ENCODE measurements around the gene ETV3.
"Not testable (repeated sequence)": the region's sequence is repeated elsewhere in the genome, so short reads cannot be mapped to it uniquely, and the experiment has no call there.

Gene ETV3

DNA sequence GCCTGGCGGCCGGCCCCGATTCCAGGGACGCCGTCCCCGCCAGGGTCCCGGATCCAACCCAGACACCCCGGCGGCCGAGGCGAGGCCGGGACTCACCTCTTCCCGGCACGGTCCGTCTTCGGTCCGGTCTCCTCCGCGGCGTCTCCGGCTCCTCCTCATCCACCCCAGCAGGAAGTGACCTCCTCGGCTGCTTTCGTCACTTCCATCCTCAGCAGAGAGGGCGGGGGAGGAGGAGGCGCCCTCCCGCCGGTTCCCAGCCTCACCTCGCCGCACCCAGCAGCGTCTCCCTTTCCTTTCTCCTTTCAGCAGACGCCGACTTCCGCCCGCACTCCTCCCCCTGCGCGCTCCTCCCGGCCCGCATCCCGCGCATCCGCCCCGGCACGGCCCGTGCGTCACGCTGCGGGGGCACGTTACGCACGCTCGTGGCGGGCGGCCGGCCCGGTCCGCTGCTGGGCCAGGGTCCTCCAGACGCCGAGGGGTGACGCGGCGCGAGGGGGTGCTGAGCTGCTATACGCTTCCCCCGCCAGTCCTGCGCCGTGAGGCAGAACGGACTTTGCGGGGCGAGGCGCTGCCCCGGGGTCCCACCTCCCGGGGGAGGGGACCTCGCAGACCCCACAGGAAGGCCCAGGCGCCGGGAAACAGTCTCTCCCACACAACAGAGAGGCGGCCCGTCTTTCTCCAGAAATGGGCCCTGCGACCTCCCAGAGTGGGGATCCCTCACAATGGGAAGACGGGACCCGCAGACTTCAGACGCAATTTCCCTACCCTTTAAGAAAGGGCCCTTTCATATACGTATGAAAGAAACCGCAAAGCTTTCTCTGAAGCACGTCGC lies at the start of gene ETV3:
Gene ETV3 (minus strand): TSS at position 176 of the 832 bp plus-strand sequence. CDS start 2,043 bp downstream, outside the sequence.
- DNase-seq = peak; percentile 93

- DNase-seq = no peak
These were observed 48.2 kb upstream of the ETV3 start for GRCh38 chr1:157186281-157186992.

DNA sequence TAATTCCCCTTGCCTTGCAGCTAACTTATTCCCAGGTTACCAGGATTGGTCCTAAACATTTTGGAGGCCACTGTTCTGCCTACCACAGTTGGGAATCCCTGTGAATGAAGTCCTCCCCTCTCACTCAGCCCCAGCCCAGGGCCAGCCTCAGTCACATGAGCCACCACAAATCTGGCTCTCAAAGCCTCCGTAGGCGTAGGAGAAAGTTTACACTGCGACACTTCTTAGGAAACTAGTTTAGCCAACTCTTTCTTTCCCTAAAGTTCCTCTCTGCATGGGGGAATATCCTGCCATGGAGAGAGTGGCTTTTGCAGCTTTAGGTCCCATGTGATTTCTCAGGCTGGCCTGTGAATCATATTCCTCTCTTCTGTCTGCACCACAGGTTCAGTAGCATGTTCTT lies 45.7 kb upstream of the ETV3 start:
- DNase-seq = no peak

GRCh38 chr1:157182371-157182770 lies 44.2 kb upstream of the ETV3 start:
- not testable (repeated sequence) for DNase-seq

DNA sequence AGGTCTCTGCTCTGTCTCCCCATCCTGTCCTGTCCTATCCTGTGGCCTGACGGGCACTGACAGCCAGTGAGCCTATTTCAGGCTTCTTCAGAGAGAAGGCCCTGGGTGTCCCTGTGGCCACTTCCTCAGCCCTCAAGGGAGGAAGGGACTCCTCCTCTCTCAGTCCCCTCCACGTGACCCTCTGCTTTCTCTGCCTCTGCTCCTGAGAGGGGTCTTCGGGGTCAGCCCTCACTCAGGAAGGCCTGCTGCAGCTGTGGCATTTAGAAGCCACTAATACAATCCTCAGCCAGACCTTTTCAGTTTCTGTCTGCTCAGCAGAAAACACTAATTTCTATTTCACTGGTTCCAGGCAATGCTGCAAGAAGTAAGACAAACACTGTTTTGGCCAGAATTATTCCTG lies 43.6 kb upstream of the ETV3 start:
- no peak for DNase-seq

GRCh38 chr1:157181258-157181657 lies 43.1 kb upstream of the ETV3 start:
- DNase-seq = no peak

GRCh38 chr1:157178490-157178889 lies 40.3 kb upstream of the ETV3 start:
- no peak for DNase-seq

DNA sequence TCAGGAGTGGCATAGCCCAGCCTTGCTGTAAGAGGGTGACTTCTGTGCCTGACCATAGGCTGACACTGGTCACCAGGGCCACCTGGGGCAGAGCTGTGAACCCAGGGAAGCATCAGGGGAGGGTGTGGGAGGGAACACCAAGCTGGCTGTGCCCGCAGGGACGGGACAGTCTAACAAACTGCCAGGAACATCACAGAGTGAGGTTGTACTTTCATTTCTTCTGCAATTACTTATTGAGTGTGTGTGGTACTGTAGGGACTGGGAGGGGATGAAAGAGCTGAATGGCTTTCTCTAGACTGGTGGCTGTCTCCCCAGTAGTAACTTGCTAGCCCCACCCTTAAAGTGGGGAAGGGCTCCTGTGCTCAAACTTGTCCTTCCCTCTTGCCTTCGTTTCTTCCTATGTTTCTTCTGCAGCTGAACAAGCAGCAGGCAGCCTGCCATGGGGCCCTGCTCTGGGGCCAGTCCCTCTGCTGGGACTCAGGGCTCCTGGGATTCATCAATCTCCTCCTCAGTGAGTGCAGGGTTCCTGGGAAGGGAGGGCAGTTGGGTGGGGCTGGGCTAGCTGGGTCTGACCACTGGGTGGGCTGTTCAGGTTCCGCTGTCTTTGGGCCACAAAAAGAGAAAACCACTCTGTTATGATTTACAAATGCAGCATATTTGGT lies 39.7 kb upstream of the ETV3 start:
- DNase-seq = no peak

DNA sequence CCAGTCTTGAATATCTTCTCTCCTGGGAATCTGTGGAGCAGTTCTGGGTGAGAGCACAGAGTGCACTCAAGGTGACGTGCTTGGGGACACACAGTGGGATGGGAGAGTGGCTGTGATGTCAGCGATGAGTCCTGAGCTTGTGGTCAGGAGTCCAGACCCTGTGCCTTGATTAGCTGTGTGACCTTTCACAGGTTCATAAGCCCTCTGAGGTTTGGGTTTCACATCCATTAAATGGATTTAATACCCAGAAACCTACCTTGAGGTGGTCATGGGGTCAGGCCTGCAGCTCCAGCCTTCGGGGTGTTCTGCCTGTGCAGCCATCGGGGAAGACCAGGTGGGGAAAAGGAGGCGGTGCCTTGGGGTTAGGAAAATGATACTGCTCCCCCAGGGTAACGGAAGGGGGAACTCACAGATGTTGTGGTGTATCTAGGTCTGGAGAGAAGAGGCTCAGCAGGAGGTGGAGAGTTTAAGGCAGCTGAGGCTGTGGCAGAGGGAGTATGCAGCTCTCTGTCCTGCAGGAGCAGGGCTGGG lies 38.5 kb upstream of the ETV3 start:
- no peak for DNase-seq

DNA sequence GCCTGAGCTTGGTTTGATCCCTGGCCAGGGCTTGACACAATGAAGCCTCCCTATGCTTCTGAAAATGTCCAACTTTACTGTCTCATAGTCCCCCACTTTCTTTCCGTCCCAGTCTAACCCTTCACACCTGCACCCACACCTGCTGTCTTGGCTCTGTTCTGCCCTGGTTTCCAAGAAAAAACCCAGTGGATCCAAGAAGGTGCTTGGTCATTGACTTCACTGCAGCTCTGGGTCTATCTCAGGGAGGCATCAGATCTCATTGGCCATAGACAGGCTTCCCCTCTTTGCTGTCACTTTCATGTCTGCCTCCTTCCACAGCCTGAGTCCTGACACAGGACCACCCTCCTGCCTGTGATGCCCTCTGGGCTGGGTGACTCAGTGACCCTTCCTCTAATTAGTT lies 37.8 kb upstream of the ETV3 start:
- no peak for DNase-seq

GRCh38 chr1:157173900-157174410 lies 35.8 kb upstream of the ETV3 start:
- no peak for DNase-seq

GRCh38 chr1:157173241-157173640 lies 35.0 kb upstream of the ETV3 start:
- not testable (repeated sequence) for DNase-seq

DNA sequence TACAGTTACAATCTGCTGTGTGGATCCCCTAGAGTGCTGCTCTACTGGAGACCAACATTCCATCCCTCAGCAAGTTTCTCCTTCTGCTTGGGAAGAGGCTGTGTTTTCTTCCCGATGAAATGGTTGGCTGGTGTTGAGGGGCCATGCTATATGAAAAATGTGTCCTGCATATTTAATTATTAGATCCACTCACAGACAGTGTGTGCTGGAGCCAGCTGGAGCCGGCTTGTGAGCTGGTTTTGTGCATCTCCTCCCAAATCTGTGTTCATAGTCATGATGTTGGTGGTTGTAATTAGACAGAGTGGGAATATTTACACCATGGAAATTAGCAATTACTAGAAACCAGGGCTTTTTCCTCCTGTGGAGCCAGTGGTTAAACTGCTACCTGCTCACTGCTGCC lies 34.4 kb upstream of the ETV3 start:
- DNase-seq = not testable (repeated sequence)

DNA sequence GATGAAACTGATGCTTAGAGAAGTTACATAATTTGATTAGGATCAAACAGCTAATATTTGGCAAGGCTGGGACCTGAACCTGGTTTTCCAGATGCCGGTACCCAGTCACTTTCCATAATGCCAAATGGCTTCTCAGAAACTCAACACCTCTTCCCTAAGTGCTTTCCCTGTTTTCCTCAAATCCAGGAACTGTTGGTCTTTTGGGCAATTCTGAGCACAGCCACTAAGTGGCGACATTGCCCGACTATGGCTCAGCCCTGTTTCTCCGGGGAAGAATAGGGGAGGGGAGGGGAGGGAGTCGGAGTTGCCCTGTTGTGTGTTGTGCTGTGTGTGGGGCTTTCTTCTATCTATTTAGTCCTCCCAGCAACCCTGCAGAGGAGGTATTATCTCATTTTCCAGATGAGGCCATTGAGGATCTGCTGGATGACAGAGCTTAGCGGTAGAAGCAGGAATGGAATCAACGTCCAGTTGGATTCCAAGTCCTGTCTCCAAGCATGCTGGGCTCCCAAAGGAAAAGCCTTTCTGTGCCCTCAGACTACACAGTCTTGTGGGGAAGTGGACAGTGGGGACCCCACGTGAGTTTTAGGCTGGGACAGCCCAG lies 33.8 kb upstream of the ETV3 start:
- DNase-seq = not testable (repeated sequence)

DNA sequence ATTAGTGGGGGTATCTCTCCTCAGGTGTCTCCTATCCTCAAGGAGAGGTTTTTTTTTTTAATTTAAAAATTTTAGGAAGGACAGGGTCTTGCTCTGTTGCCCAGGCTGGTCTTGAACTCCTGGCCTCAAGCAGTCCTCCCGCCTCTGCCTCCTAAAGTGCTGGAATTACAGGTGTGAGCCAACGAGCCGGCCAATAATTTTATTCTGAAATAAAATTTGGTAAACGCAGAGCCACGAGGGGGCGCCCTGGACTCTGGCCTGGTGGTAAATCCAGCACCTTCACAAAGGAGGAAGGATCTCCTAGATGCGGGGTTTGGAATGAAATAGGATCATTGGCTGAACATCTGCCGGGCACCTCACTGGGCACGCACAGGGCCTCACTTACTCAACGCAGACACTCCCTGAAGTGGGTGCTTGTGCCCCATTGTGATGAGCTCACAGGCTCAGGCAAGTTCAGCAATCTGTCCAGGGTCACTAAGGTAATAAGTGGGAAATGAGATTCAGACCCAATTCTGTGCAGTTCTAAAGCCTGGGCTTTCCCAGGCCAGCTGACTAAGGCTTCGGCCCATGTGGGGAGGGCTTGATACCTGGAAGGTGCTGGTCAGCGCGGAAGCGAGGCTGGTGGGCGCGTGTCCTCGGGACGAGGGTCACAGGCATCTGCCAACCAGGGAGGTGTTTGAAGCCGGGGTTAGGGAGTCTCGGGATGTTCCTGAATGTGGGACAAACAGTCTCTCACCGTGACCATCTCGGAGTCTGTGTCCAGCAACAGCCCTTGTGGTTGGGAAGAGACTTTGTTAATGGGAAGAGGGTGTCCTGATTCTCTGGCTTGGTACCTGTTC lies 32.7 kb upstream of the ETV3 start:
- no peak for DNase-seq

DNA sequence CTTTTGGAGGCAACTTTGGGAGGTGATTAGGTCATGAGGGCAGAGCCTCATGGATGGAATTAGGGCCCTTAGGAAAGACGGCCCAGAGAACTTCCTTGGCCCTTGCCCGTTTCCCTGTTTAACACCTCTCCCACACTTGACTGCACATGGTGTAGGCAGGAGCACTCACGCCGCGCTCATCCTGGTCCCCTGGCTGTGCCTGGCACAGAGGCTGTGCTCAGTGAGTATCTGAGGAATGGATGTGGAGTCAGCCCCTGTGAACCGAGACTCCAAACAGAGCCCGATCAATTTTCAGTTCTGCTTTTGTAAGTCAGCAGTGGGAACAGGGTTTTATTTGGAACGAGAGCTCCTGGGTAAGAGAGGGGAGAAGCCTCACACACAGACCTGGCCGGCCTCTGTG lies 29.8 kb upstream of the ETV3 start:
- DNase-seq = no peak

DNA sequence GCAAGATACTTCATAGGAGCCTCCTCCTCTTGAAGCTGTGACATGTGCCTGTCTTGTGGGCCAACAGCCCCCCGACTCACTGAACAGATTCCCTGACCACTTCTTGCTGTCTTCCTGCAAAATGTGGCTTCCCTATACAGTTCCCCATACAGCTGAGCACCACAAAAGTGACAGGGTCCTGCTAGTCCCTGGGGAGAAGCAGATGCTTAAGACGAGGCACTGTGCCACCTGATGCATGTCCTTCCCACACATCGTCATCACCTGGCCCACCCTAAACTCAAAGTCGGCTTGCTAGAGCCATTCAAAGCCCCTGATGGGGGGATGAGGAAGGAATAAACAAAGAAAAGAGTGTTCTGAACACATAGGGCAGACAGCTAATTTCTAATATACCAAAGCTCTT lies 29.2 kb upstream of the ETV3 start:
- DNase-seq = no peak

GRCh38 chr1:157166590-157166989 lies 28.4 kb upstream of the ETV3 start:
- DNase-seq = no peak

DNA sequence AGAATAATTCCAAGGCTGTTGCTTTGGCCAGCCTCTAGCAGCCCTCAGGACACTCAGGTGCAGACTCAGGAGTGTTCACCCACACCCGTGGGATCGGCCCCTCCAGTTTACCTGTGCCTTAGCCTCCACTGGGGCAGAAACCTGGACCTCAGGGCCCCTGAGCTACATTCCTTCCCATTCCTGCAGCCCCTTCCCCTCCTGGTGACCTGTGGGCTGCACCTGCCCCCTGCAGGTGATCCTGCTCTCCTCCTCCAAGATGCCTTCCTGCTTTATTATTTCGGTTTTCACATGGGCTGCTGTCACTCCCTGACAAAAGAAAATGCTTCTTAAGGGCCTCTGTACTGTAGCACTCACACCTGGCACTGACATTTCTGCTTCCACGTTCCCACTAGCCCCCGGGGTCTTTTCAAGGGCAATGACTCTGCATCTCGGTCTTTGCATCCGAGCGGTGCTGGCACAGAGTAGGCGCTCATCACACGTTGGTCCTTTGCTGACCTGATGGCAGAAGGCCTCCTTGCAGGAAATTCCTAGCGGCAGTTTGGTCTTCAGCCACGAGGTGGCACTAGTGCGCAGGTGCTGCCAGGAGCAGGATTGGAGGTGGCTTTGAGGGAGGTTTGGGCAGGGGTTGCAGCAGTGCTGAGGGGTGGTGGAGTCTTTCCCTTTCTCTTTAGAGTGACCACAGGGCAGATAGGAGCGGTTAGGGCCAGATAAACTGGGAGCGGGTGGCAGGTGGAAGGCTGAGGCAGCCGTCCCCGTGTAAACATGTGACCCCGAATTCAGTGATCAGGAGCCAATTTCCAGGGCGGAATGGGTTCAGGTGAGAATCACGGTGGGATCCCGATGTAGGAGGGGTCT lies 25.3 kb upstream of the ETV3 start:
- peak; percentile 83 for DNase-seq

- no peak for DNase-seq
These were observed 24.1 kb upstream of the ETV3 start for GRCh38 chr1:157162345-157162744.

DNA sequence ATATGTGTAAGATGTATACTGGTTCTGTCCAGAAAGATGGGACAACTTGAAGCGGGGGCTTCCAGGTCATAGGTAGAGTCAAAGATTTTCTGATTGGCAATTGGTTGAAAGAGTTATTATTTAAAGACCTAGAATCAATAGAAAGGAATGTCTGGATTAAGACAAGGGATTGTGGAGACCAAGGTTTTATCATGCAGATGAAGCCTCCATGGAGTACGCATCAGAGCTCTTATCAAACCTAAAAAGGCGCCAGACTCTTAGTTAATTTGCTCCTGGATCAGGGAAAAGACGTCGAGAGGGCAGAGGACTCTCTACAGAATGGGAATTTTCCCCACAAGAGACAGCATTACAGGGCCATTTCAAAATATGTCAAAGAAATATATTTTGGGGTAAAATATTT lies 23.7 kb upstream of the ETV3 start:
- DNase-seq = no peak
